Measurements from ENCODE around the gene OSGEP.
"Not testable (repeated sequence)": the region's sequence is repeated elsewhere in the genome, so short reads cannot be mapped to it uniquely, and the experiment has no call there.

Gene OSGEP

DNA sequence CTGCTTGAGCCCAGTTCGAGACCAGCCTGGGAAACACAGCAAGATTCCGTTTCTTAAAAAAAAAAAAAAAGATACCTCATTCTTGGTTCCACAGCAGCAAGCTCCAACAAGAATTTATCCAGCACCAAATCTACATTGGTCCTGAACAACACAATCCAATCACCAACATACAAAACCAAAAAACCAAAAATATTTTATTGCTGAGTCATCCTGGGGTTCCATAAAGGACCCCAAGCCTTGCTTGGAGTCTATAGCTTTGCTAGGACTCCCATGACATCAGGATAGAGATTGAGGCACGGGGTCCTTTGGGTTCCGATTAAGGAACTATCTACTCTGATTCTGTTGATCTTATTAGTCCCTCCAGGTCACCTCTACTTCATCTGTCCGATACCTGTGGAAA lies 7.7 kb downstream of the OSGEP start:
- Histone ChIP-seq H3K9me3 (ENCODE audit: control insufficient read depth, insufficient read depth, low read length) (no peaks in the 10 kb centered on the region), H3K4me3 (ENCODE audit: low read depth, low read length) (no peak overlapping the region), H3K9ac (ENCODE audit: low read depth, low read length) (no peak overlapping the region), H3K27me3 (ENCODE audit: control insufficient read depth, insufficient read depth, low read length) (no peaks in the 10 kb centered on the region), H3K36me3 (ENCODE audit: control insufficient read depth, insufficient read depth, low read length) (peaks cover 69% of the 10 kb centered on the region), H3K27ac (ENCODE audit: low read depth, low read length) (no peak overlapping the region), H3K4me1 (ENCODE audit: control insufficient read depth, insufficient read depth, low read length) (no peaks in the 10 kb centered on the region)

DNA sequence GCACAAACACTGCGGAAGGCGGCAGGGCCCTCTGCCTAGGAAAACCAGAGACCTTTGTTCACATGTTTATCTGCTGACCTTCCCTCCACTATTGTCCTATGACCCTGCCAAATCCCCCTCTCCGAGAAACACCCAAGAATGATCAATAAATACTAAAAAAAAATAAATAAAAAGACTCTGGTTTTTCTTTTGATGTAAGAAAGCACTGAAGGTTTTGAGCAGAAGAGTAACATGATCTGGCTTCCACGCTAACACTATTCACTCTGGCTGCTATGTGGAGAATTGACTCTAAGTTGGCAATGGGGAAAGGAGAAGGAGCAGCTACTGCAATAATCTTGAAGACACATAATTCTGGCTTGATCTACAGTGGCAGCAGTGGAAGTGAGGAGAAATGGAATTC lies 11.0 kb downstream of the OSGEP start:
- H3K4me1 ChIP-seq (ENCODE audit: control insufficient read depth, insufficient read depth, low read length); H3K4me3 ChIP-seq (ENCODE audit: low read depth, low read length); H3K27ac ChIP-seq (ENCODE audit: low read depth, low read length); H3K27me3 ChIP-seq (ENCODE audit: control insufficient read depth, insufficient read depth, low read length); H3K9ac ChIP-seq (ENCODE audit: low read depth, low read length); H3K9me3 ChIP-seq (ENCODE audit: control insufficient read depth, insufficient read depth, low read length): not testable (repeated sequence)
- peaks cover 37% of the 10 kb centered on the region for H3K36me3 ChIP-seq (ENCODE audit: control insufficient read depth, insufficient read depth, low read length)

DNA sequence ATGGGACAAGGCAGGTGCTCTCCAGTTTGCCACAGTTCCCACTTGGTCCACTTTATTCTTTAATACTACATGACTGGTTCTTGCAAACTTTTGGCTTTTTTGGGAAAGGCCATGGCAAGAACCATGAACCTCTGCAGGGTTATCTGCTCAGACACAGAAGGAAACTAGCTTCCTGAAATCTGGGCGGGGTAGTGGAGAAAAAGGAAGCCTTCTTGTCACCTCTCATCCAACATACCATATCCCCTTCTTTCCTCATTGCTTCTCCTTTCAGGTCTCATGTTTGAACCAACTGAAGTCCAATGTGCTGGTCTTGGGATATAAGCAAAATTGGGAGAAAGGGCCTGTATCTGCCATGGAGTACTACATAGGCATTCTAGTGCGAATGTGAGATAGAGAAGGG lies 13.2 kb downstream of the OSGEP start:
- Histone ChIP-seq H3K4me1 (ENCODE audit: control insufficient read depth, insufficient read depth, low read length) (no peaks in the 10 kb centered on the region), H3K9me3 (ENCODE audit: control insufficient read depth, insufficient read depth, low read length) (no peaks in the 10 kb centered on the region), H3K4me3 (ENCODE audit: low read depth, low read length) (no peak overlapping the region), H3K36me3 (ENCODE audit: control insufficient read depth, insufficient read depth, low read length) (peaks cover 15% of the 10 kb centered on the region), H3K27me3 (ENCODE audit: control insufficient read depth, insufficient read depth, low read length) (no peaks in the 10 kb centered on the region), H3K27ac (ENCODE audit: low read depth, low read length) (no peak overlapping the region), H3K9ac (ENCODE audit: low read depth, low read length) (no peak overlapping the region)

DNA sequence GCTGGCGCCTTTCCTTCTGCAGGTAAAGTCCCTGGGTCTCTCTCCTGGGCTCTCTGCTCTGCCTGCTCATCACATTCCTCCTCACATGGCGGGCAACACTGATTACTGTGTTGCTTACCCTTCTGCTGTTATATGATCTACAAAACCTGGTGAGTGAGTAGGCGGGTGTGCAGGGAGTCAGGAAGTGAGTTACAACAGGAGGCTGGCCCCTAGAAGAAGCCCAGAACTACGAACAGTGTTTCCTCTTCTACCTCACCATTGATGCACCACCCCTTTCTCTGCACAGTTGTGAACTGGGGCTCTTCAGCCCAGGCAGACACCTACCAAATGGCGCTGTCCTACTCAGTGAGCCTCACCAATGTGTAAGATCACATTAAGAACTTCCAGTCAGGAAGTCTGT lies 13.7 kb downstream of the OSGEP start:
- peaks cover 9% of the 10 kb centered on the region for H3K36me3 ChIP-seq (ENCODE audit: control insufficient read depth, insufficient read depth, low read length)
- no peak overlapping the region for H3K9ac ChIP-seq (ENCODE audit: low read depth, low read length)
- H3K27ac ChIP-seq (ENCODE audit: low read depth, low read length), result no peak overlapping the region
- H3K4me1 ChIP-seq (ENCODE audit: control insufficient read depth, insufficient read depth, low read length), result no peaks in the 10 kb centered on the region; the same call in 1 of the 2 replicates
- no peak overlapping the region for H3K4me3 ChIP-seq (ENCODE audit: low read depth, low read length)
- H3K9me3 ChIP-seq (ENCODE audit: control insufficient read depth, insufficient read depth, low read length), result no peaks in the 10 kb centered on the region
- no peaks in the 10 kb centered on the region for H3K27me3 ChIP-seq (ENCODE audit: control insufficient read depth, insufficient read depth, low read length)

DNA sequence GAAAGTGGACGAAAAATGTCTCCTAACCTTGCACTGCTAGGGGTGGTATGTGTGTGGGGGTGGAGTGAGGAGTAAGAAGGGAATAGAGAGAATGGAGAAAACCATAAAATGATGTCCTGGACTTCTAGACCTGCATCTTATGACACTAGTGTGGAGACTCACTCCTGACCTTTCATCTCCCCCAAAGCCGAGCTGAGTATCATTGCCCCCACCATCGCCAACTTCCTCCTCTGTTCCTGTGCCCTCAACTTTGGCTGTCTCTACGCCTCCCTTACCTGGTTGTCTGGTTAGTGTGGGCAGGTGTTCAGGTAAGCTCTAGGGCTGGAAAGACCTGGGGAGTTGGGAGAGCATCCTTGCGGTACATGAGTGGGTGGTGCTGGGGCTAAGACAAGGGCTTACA lies 14.1 kb downstream of the OSGEP start:
- H3K27ac ChIP-seq (ENCODE audit: low read depth, low read length), result no peak overlapping the region
- H3K27me3 ChIP-seq (ENCODE audit: control insufficient read depth, insufficient read depth, low read length), result no peaks in the 10 kb centered on the region
- no peaks in the 10 kb centered on the region for H3K9me3 ChIP-seq (ENCODE audit: control insufficient read depth, insufficient read depth, low read length)
- H3K4me1 ChIP-seq (ENCODE audit: control insufficient read depth, insufficient read depth, low read length), result no peaks in the 10 kb centered on the region; the same call in 1 of the 2 replicates
- no peak overlapping the region for H3K9ac ChIP-seq (ENCODE audit: low read depth, low read length)
- peaks cover 5% of the 10 kb centered on the region for H3K36me3 ChIP-seq (ENCODE audit: control insufficient read depth, insufficient read depth, low read length)
- H3K4me3 ChIP-seq (ENCODE audit: low read depth, low read length), result no peak overlapping the region

GRCh38 chr14:20438664-20439063 lies 15.9 kb downstream of the OSGEP start:
- H3K27ac ChIP-seq (ENCODE audit: low read depth, low read length), result no peak overlapping the region
- no peaks in the 10 kb centered on the region for H3K36me3 ChIP-seq (ENCODE audit: control insufficient read depth, insufficient read depth, low read length)
- no peaks in the 10 kb centered on the region for H3K9me3 ChIP-seq (ENCODE audit: control insufficient read depth, insufficient read depth, low read length)
- no peak overlapping the region for H3K9ac ChIP-seq (ENCODE audit: low read depth, low read length)
- no peaks in the 10 kb centered on the region; the same call in 1 of the 2 replicates for H3K4me1 ChIP-seq (ENCODE audit: control insufficient read depth, insufficient read depth, low read length)
- H3K27me3 ChIP-seq (ENCODE audit: control insufficient read depth, insufficient read depth, low read length), result no peaks in the 10 kb centered on the region
- H3K4me3 ChIP-seq (ENCODE audit: low read depth, low read length), result no peak overlapping the region

DNA sequence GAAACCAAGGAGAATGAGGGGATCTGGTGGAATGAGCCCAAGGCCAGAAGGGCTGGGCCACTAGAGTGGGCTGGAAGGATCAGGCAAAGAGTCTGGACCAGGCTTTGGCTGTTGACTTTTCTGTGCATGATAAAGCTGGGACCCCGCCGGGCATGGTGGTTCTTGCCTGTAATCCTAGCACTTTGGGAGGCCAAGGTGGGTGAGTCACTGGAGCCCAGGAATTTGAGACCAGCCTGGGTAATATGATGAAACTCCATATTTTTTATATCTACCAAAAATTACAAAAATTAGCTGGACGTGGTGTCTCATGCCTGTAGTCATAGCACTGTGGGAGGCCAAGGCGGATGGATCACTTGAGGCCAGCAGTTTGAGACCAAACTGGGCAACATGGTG lies 18.3 kb downstream of the OSGEP start:
- no peaks in the 10 kb centered on the region for H3K9me3 ChIP-seq (ENCODE audit: control insufficient read depth, insufficient read depth, low read length)
- no peak overlapping the region for H3K9ac ChIP-seq (ENCODE audit: low read depth, low read length)
- H3K4me1 ChIP-seq (ENCODE audit: control insufficient read depth, insufficient read depth, low read length), result no peaks in the 10 kb centered on the region; the same call in 1 of the 2 replicates
- no peaks in the 10 kb centered on the region for H3K36me3 ChIP-seq (ENCODE audit: control insufficient read depth, insufficient read depth, low read length)
- no peak overlapping the region for H3K27ac ChIP-seq (ENCODE audit: low read depth, low read length)
- no peaks in the 10 kb centered on the region for H3K27me3 ChIP-seq (ENCODE audit: control insufficient read depth, insufficient read depth, low read length)
- H3K4me3 ChIP-seq (ENCODE audit: low read depth, low read length), result no peak overlapping the region

- H3K9ac ChIP-seq (ENCODE audit: low read depth, low read length), result no peak within 1 kb of the TSS
- H3K27ac ChIP-seq (ENCODE audit: low read depth, low read length), result no peak within 1 kb of the TSS
- no peak within 1 kb of the TSS for H3K4me3 ChIP-seq (ENCODE audit: low read depth, low read length)
- H3K9me3 ChIP-seq (ENCODE audit: control insufficient read depth, insufficient read depth, low read length), result no peaks in the 10 kb centered on the region
- no peaks in the 10 kb centered on the region for H3K36me3 ChIP-seq (ENCODE audit: control insufficient read depth, insufficient read depth, low read length)
- no peaks in the 10 kb centered on the region for H3K27me3 ChIP-seq (ENCODE audit: control insufficient read depth, insufficient read depth, low read length)
- no peaks in the 10 kb centered on the region; the same call in 1 of the 2 replicates for H3K4me1 ChIP-seq (ENCODE audit: control insufficient read depth, insufficient read depth, low read length)
These were observed 18.8 kb downstream of the OSGEP start, which contains the start of gene KLHL33 for GRCh38 chr14:20435582-20436362. Gene KLHL33 (minus strand): TSS chr14:20436166. CDS start chr14:20435811, 355 bp downstream.

GRCh38 chr14:20434701-20435581 lies 19.7 kb downstream of the OSGEP start:
- no peak overlapping the region for H3K27ac ChIP-seq (ENCODE audit: low read depth, low read length)
- no peaks in the 10 kb centered on the region for H3K9me3 ChIP-seq (ENCODE audit: control insufficient read depth, insufficient read depth, low read length)
- no peaks in the 10 kb centered on the region; the same call in 1 of the 2 replicates for H3K4me1 ChIP-seq (ENCODE audit: control insufficient read depth, insufficient read depth, low read length)
- H3K36me3 ChIP-seq (ENCODE audit: control insufficient read depth, insufficient read depth, low read length), result no peaks in the 10 kb centered on the region
- H3K27me3 ChIP-seq (ENCODE audit: control insufficient read depth, insufficient read depth, low read length), result no peaks in the 10 kb centered on the region
- H3K9ac ChIP-seq (ENCODE audit: low read depth, low read length), result no peak overlapping the region
- H3K4me3 ChIP-seq (ENCODE audit: low read depth, low read length), result no peak overlapping the region

DNA sequence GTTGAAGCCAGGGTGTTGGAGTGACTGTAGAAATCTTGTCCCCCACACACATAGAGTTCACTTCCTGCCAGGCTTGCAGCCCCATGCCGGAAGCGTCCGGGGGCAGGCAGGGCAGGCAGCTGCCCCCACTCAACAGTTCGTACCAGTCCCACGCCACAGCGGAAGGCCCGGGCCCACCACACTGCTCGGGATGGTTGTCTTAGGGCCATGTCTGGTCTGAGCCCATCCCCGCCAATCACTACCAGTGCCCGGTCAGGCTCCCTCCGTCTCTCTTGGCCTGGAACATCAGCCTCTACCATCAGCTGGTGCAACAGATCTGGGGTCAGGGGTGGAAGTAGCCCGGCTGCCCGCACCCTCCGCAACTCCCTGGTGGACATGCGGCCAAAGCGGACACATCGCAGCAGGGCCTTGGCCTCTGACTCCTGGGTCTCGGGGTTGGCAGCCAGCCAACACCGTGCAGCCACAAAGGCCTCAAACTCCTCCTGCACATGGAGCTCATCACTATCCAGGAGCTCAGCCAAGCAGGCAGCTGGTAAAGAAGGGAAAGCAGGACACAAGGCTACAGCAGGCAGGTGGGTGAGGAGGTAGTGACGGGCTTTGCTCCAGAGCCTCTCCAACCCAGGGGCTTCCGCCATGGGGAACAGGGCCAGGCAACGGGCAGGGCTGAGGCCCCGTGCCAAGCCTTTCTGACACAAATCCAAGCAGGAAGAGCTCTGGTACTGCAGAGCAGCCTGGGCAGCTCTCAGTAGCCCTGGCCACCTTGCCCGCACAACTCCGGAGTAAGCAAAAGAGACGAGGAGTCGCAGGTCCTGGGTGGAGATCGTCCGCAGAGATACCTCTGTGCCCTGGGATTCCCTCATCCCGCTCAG lies 24.6 kb downstream of the OSGEP start:
- Histone ChIP-seq H3K27ac (ENCODE audit: low read depth, low read length) (no peak overlapping the region), H3K4me3 (ENCODE audit: low read depth, low read length) (no peak overlapping the region), H3K9me3 (ENCODE audit: control insufficient read depth, insufficient read depth, low read length) (no peaks in the 10 kb centered on the region), H3K9ac (ENCODE audit: low read depth, low read length) (no peak overlapping the region), H3K4me1 (ENCODE audit: control insufficient read depth, insufficient read depth, low read length) (peaks cover 6% of the 10 kb centered on the region; the same call in 1 of the 2 replicates), H3K27me3 (ENCODE audit: control insufficient read depth, insufficient read depth, low read length) (no peaks in the 10 kb centered on the region), H3K36me3 (ENCODE audit: control insufficient read depth, insufficient read depth, low read length) (no peaks in the 10 kb centered on the region)

Measured in HUES48 (cell line).